B cell (primary cell): ENCODE data around the gene MUC5AC.
"Not testable (repeated sequence)": the region's sequence is repeated elsewhere in the genome, so short reads cannot be mapped to it uniquely, and the experiment has no call there.

ENCODE experiments used
- EZH2 ChIP-seq: IDR thresholded peaks from 2 replicates; pipeline ENCODE4 v1.6.1; 2012; ENCODE audit warnings: borderline replicate concordance, low read depth, mild to moderate bottlenecking, moderate library complexity, low read length; ENCODE audit not compliant: insufficient read depth, poor library complexity, severe bottlenecking
- TF ChIP-seq, protein P1 (sequence below): fragments of 200-600 bp; IDR thresholded peaks from one replicate; pipeline ENCODE4 v1.8.0; 2022; ENCODE audit warnings: antibody characterized with exemption, mild to moderate bottlenecking

DNA sequence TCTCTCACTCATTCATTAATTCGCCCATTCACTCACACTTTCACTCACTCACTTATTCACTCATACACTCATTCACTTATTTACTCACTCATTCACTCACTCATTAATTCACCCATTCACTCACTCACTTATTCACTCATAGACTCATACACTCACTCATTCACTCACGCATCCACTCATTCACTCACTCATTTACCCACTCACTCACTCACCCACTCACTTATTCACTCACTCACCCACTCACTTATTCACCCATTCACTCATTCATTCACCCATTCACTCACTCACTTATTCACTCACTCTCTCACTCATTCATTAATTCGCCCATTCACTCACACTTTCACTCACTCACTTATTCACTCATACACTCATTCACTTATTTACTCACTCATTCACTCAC lies 3.1 kb upstream of the MUC5AC start:
- TF ChIP-seq, protein P1, sequence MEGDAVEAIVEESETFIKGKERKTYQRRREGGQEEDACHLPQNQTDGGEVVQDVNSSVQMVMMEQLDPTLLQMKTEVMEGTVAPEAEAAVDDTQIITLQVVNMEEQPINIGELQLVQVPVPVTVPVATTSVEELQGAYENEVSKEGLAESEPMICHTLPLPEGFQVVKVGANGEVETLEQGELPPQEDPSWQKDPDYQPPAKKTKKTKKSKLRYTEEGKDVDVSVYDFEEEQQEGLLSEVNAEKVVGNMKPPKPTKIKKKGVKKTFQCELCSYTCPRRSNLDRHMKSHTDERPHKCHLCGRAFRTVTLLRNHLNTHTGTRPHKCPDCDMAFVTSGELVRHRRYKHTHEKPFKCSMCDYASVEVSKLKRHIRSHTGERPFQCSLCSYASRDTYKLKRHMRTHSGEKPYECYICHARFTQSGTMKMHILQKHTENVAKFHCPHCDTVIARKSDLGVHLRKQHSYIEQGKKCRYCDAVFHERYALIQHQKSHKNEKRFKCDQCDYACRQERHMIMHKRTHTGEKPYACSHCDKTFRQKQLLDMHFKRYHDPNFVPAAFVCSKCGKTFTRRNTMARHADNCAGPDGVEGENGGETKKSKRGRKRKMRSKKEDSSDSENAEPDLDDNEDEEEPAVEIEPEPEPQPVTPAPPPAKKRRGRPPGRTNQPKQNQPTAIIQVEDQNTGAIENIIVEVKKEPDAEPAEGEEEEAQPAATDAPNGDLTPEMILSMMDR, result not testable (repeated sequence)
- not testable (repeated sequence) for TF ChIP-seq EZH2
